Ureter (tissue), 1 donor: Measurements from ENCODE around the gene PUS7. TPM values are rescaled to one million over a fixed set of nuclear protein-coding genes. Genes with fewer than 3 reads are reported as not detected.
"Not testable (repeated sequence)": the region's sequence is repeated elsewhere in the genome, so short reads cannot be mapped to it uniquely, and the experiment has no call there.

ENCODE experiments used
- DNase-seq: peaks from one replicate; pipeline ENCODE4 v3.0.0-alpha.2; 2020; ENCODE audit warnings: low spot score
- total RNA-seq: library from RNA; stranded (reverse); gene quantifications from one replicate; pipeline ENCODE4 v1.2.4, GENCODE V29; 2023
- donor health status: DM: yes; HTN: yes; CAD: no.

Gene PUS7
- total RNA-seq, 1 donor from 2014 or later: 22.0 TPM

- no peak for DNase-seq
Observed at GRCh38 chr7:105497016-105497415, 25.1 kb downstream of the PUS7 start.

GRCh38 chr7:105496521-105496920 lies 25.6 kb downstream of the PUS7 start:
- DNase-seq: no peak

- no peak for DNase-seq
Observed at GRCh38 chr7:105493923-105494315, 28.2 kb downstream of the PUS7 start.

- DNase-seq: no peak
Observed at GRCh38 chr7:105493196-105493922, 28.7 kb downstream of the PUS7 start.

- DNase-seq: no peak
Observed at GRCh38 chr7:105489409-105489808, 32.7 kb downstream of the PUS7 start.

GRCh38 chr7:105487579-105488571 lies 34.2 kb downstream of the PUS7 start:
- no peak for DNase-seq

- DNase-seq: no peak
Observed at GRCh38 chr7:105480931-105481330, 41.1 kb downstream of the PUS7 start.

GRCh38 chr7:105478606-105479005 lies 43.5 kb downstream of the PUS7 start:
- DNase-seq: no peak

GRCh38 chr7:105477908-105478307 lies 44.2 kb downstream of the PUS7 start:
- no peak for DNase-seq

- DNase-seq: no peak
Observed at GRCh38 chr7:105474045-105474444, 48.0 kb downstream of the PUS7 start.

GRCh38 chr7:105473163-105473562 lies 48.9 kb downstream of the PUS7 start:
- DNase-seq: no peak

- DNase-seq: no peak
Observed at GRCh38 chr7:105470846-105471245, 51.2 kb downstream of the PUS7 start.

- no peak for DNase-seq
Observed at GRCh38 chr7:105470090-105470489, 52.0 kb downstream of the PUS7 start.

GRCh38 chr7:105462765-105463420 lies 59.2 kb downstream of the PUS7 start:
- DNase-seq: no peak

- no peak for DNase-seq
Observed at GRCh38 chr7:105461518-105461917, 60.6 kb downstream of the PUS7 start.

- DNase-seq: no peak
Observed at GRCh38 chr7:105457619-105458225, 64.3 kb downstream of the PUS7 start.

- DNase-seq: no peak
Observed at GRCh38 chr7:105454921-105455320, 67.2 kb downstream of the PUS7 start.

- DNase-seq: no peak
Observed at GRCh38 chr7:105454095-105454747, 67.8 kb downstream of the PUS7 start.

- DNase-seq: no peak
Observed at GRCh38 chr7:105452085-105452484, 70.0 kb downstream of the PUS7 start.

- DNase-seq: not testable (repeated sequence)
Observed at GRCh38 chr7:105450870-105451269, 71.2 kb downstream of the PUS7 start.

GRCh38 chr7:105450177-105450861 lies 71.8 kb downstream of the PUS7 start:
- no peak for DNase-seq
